ENCODE data around the gene HJURP.

HJURP gene

DNA sequence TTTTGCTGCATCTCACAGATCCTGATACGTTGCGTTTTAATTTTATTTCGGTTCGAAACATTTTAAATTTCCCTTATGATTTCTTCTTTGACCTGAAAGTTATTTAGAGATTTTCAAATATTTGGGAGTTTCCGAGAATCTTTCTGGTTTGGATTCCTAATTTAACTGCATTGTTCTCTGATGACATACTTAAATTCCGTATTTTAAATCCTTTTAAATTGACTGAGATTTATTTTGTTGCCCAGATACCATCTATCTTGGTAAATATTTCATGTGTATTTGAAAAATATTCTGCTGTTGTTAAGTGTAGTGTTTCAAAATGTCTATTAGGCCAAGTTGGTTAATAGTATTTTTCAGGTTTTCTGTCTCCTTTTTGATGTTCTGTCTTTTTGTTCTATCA lies 38.5 kb downstream of the HJURP start:
- no peak overlapping the region for H3K27ac ChIP-seq (replicated peaks)
- TF ChIP-seq POLR2AphosphoS5 (IDR thresholded peaks at IDR 0.05; ENCODE audit: low read depth): no peak
- TF ChIP-seq, protein P1, sequence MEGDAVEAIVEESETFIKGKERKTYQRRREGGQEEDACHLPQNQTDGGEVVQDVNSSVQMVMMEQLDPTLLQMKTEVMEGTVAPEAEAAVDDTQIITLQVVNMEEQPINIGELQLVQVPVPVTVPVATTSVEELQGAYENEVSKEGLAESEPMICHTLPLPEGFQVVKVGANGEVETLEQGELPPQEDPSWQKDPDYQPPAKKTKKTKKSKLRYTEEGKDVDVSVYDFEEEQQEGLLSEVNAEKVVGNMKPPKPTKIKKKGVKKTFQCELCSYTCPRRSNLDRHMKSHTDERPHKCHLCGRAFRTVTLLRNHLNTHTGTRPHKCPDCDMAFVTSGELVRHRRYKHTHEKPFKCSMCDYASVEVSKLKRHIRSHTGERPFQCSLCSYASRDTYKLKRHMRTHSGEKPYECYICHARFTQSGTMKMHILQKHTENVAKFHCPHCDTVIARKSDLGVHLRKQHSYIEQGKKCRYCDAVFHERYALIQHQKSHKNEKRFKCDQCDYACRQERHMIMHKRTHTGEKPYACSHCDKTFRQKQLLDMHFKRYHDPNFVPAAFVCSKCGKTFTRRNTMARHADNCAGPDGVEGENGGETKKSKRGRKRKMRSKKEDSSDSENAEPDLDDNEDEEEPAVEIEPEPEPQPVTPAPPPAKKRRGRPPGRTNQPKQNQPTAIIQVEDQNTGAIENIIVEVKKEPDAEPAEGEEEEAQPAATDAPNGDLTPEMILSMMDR (IDR thresholded peaks at IDR 0.05; ENCODE audit: insufficient read depth, low read length): no peak
- no peak for TF ChIP-seq GABPA (IDR thresholded peaks at IDR 0.05; ENCODE audit: low read depth)
- TF ChIP-seq, protein P2, sequence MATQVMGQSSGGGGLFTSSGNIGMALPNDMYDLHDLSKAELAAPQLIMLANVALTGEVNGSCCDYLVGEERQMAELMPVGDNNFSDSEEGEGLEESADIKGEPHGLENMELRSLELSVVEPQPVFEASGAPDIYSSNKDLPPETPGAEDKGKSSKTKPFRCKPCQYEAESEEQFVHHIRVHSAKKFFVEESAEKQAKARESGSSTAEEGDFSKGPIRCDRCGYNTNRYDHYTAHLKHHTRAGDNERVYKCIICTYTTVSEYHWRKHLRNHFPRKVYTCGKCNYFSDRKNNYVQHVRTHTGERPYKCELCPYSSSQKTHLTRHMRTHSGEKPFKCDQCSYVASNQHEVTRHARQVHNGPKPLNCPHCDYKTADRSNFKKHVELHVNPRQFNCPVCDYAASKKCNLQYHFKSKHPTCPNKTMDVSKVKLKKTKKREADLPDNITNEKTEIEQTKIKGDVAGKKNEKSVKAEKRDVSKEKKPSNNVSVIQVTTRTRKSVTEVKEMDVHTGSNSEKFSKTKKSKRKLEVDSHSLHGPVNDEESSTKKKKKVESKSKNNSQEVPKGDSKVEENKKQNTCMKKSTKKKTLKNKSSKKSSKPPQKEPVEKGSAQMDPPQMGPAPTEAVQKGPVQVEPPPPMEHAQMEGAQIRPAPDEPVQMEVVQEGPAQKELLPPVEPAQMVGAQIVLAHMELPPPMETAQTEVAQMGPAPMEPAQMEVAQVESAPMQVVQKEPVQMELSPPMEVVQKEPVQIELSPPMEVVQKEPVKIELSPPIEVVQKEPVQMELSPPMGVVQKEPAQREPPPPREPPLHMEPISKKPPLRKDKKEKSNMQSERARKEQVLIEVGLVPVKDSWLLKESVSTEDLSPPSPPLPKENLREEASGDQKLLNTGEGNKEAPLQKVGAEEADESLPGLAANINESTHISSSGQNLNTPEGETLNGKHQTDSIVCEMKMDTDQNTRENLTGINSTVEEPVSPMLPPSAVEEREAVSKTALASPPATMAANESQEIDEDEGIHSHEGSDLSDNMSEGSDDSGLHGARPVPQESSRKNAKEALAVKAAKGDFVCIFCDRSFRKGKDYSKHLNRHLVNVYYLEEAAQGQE (IDR thresholded peaks at IDR 0.05; ENCODE audit: insufficient replicate concordance, low read depth): no peak
- TF ChIP-seq SPI1 (IDR thresholded peaks at IDR 0.05; ENCODE audit: borderline replicate concordance, low read depth): no peak
- H3K27me3 ChIP-seq (ENCODE audit: insufficient read depth, poor library complexity, severe bottlenecking): no peaks in the 10 kb centered on the region
- no peak overlapping the region for H3K4me3 ChIP-seq (replicated peaks; ENCODE audit: insufficient read depth, low read length)
- DNase-seq (ENCODE audit: low read depth in 1 of 2, low spot score in 1 of 2): no peak

DNA sequence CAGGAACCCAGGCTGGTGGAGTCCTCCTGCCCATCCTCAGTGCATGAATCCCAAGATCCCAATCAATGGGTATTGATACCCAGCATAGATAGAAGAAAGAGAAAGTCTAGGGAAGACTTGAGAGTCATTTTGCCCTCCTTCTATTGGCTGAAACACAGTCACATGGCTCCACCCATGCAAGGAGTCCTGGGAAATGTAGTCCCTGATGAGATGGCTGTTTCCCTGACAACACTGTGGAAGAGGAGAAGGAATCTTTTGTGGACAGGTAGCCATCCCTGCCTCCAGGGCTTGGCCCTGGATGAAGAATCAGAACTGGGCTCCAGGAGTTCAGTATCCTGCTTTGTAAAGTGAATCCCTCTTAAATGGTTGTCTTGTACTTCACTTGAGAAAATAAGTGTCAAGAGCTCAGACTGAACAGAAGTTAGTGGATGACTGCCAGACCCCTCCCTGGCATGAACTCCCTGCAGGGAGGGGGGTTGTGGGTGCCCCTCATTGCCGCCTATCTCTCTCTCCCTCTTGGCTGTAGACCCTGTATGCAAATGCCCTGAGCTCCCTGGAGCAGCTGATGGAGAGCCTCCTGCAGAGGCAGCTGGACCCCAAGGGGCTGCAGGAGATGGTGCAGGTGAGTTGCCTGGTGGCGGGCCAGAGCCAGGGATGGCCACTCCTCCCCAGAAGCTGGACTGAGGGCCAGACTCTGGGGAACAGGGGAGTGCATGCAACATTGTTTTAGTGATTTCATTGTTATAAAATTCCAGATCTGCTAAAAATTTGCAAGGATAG lies 40.1 kb downstream of the HJURP start:
- Histone ChIP-seq H3K4me3 (replicated peaks; ENCODE audit: insufficient read depth, low read length) (no peak overlapping the region), H3K27me3 (ENCODE audit: insufficient read depth, poor library complexity, severe bottlenecking) (no peaks in the 10 kb centered on the region), H3K27ac (replicated peaks) (no peak overlapping the region)
- TF ChIP-seq POLR2AphosphoS5 (IDR thresholded peaks at IDR 0.05; ENCODE audit: low read depth): no peak
- TF ChIP-seq GABPA (IDR thresholded peaks at IDR 0.05; ENCODE audit: low read depth): no peak
- TF ChIP-seq, protein P1 (IDR thresholded peaks at IDR 0.05; ENCODE audit: insufficient read depth, low read length): no peak
- TF ChIP-seq, protein P2 (IDR thresholded peaks at IDR 0.05; ENCODE audit: insufficient replicate concordance, low read depth): no peak
- no peak for TF ChIP-seq SPI1 (IDR thresholded peaks at IDR 0.05; ENCODE audit: borderline replicate concordance, low read depth)
- DNase-seq (ENCODE audit: low read depth in 1 of 2, low spot score in 1 of 2): no peak

DNA sequence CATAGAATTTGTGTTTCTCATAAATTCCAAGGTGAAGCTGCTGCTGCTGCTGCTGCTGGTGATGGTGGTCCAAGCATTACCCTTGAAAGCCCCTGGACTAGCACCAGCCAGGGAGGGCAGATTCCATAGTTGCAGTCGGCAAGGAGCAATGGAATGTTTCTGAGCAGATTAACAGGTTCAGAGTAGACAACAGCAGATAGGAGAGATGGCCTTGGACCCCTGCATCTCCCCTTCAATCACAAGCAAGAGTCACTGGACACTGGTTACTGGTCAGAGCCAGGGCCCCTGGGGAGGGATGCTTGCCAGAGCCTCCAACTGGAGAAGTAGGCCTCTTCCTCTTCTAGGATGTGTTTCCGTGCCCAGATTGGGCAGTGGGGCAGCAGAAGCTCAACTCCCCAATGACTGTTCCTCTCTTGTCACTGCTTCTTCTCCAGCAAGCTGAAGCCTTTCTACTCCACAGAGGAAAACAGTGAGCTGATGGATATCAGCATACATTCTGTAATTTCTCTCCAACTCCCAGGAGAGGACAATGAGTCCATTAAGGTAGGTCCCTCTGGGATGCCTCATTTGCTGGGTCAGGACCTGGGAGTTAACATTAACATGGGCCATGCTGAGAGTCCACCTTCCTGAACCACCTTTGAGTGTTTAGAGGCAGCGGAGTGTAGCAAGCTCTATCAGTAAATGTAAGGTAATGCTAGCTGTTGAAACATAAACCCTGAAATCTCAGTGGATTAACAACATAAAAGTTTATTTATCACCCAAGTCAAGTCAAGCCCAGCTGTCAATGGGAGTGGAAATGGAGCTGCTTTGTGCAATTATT lies 40.9 kb downstream of the HJURP start:
- no peak for DNase-seq (ENCODE audit: low read depth in 1 of 2, low spot score in 1 of 2)
- no peak overlapping the region for H3K27ac ChIP-seq (replicated peaks)
- H3K4me3 ChIP-seq (replicated peaks; ENCODE audit: insufficient read depth, low read length): no peak overlapping the region
- TF ChIP-seq, protein P1 (IDR thresholded peaks at IDR 0.05; ENCODE audit: insufficient read depth, low read length): no peak
- H3K27me3 ChIP-seq (ENCODE audit: insufficient read depth, poor library complexity, severe bottlenecking): no peaks in the 10 kb centered on the region
